Endothelial cell of coronary artery (primary cell): ENCODE measurements around the gene KLF12. TPM values are rescaled to one million over a fixed set of nuclear protein-coding genes. Genes with fewer than 3 reads are reported as not detected.

Experiments used
- total RNA-seq: library from RNA; depleted of rRNA; stranded (reverse); fragments of >200 nt; gene quantifications from 2 replicates; pipeline ENCODE4 v1.2.3, GENCODE V29; 2014

The KLF12 gene
- total RNA-seq, result 7.7 and 9.9 TPM in 2 replicates

GRCh38 chr13:74134221-74134776, at the start of gene KLF12:
KLF12 (minus strand) TSS chr13:74134404.

